PFSK-1 (cell line): ENCODE results near the gene PCDHGB5.

ENCODE experiments used
- FOXP2 ChIP-seq: optimal IDR thresholded peaks from 2 replicates; pipeline ENCODE3; 2011; ENCODE audit warnings: borderline replicate concordance, control low read depth, inconsistent platforms; ENCODE audit not compliant: insufficient read depth; ENCODE audit errors: extremely low read length, extremely low read depth
- POLR2AphosphoS5 ChIP-seq: IDR thresholded peaks from 2 replicates; pipeline ENCODE4 v1.6.1; 2012; ENCODE audit warnings: low read depth, mild to moderate bottlenecking, control low read depth, low read length, moderate library complexity
- SIN3A ChIP-seq: IDR thresholded peaks from 2 replicates; pipeline ENCODE4 v1.6.1; 2012; ENCODE audit warnings: mild to moderate bottlenecking, low read length, moderate library complexity, borderline replicate concordance; ENCODE audit not compliant: insufficient read depth
- TAF1 ChIP-seq: IDR thresholded peaks from 2 replicates; pipeline ENCODE4 v1.6.1; 2012; ENCODE audit warnings: low read length, control low read depth, borderline replicate concordance; ENCODE audit not compliant: insufficient read depth
- TF ChIP-seq, protein P1 (sequence below), 2 experiments: IDR thresholded peaks; 2 replicates each; pipeline versions ENCODE4 v1.6.1 to v1.8.0; 2011 to 2012; ENCODE audit warnings: low read depth in 2 of 2, low read length in 2 of 2, control low read depth in 1 of 2, inconsistent platforms in 1 of 2, mild to moderate bottlenecking in 1 of 2, moderate library complexity in 1 of 2; ENCODE audit not compliant: insufficient read depth in 1 of 2

Gene PCDHGB5

GRCh38 chr5:141373673-141374317 is 24.0 kb upstream of the PCDHGB5 start, which contains the start of gene PCDHGA6:
Gene PCDHGA6 (plus strand): TSS chr5:141373891. CDS start chr5:141374084, 193 bp downstream.
- no peak for TF ChIP-seq FOXP2
- TF ChIP-seq SIN3A, result no peak
- no peak for TF ChIP-seq POLR2AphosphoS5
- TF ChIP-seq, protein P1, sequence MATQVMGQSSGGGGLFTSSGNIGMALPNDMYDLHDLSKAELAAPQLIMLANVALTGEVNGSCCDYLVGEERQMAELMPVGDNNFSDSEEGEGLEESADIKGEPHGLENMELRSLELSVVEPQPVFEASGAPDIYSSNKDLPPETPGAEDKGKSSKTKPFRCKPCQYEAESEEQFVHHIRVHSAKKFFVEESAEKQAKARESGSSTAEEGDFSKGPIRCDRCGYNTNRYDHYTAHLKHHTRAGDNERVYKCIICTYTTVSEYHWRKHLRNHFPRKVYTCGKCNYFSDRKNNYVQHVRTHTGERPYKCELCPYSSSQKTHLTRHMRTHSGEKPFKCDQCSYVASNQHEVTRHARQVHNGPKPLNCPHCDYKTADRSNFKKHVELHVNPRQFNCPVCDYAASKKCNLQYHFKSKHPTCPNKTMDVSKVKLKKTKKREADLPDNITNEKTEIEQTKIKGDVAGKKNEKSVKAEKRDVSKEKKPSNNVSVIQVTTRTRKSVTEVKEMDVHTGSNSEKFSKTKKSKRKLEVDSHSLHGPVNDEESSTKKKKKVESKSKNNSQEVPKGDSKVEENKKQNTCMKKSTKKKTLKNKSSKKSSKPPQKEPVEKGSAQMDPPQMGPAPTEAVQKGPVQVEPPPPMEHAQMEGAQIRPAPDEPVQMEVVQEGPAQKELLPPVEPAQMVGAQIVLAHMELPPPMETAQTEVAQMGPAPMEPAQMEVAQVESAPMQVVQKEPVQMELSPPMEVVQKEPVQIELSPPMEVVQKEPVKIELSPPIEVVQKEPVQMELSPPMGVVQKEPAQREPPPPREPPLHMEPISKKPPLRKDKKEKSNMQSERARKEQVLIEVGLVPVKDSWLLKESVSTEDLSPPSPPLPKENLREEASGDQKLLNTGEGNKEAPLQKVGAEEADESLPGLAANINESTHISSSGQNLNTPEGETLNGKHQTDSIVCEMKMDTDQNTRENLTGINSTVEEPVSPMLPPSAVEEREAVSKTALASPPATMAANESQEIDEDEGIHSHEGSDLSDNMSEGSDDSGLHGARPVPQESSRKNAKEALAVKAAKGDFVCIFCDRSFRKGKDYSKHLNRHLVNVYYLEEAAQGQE (IDR thresholded peaks at IDR 0.05; ENCODE audit: insufficient read depth in 1 of 2, low read depth in 2 of 2, low read length in 2 of 2), result no peak
- TF ChIP-seq TAF1, result no peak

DNA sequence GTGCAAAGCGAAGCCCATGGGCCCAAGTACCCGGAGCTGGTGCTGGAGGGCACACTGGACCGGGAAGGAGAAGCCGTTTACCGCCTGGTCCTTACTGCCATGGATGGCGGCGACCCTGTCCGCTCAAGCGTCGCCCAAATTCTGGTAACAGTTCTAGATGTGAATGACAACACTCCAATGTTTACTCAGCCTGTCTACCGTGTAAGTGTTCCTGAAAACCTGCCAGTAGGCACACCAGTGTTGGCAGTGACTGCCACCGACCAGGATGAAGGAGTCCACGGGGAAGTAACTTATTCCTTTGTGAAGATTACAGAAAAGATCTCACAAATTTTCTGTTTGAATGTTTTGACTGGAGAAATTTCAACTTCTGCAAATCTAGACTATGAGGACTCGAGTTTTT is 23.1 kb upstream of the PCDHGB5 start:
- TF ChIP-seq POLR2AphosphoS5 (no peak), TAF1 (no peak), FOXP2 (no peak), SIN3A (no peak)
- TF ChIP-seq, protein P1 (IDR thresholded peaks at IDR 0.05; ENCODE audit: insufficient read depth in 1 of 2, low read depth in 2 of 2, low read length in 2 of 2), result no peak

GRCh38 chr5:141382469-141383294 is 15.1 kb upstream of the PCDHGB5 start, which contains the start of gene PCDHGA7:
Gene PCDHGA7 (plus strand): TSS chr5:141382742. CDS start chr5:141382900, 158 bp downstream.
- TF ChIP-seq, protein P1 (IDR thresholded peaks at IDR 0.05; ENCODE audit: insufficient read depth in 1 of 2, low read depth in 2 of 2, low read length in 2 of 2), result no peak
- TF ChIP-seq FOXP2 (no peak), SIN3A (no peak), POLR2AphosphoS5 (no peak), TAF1 (no peak)

DNA sequence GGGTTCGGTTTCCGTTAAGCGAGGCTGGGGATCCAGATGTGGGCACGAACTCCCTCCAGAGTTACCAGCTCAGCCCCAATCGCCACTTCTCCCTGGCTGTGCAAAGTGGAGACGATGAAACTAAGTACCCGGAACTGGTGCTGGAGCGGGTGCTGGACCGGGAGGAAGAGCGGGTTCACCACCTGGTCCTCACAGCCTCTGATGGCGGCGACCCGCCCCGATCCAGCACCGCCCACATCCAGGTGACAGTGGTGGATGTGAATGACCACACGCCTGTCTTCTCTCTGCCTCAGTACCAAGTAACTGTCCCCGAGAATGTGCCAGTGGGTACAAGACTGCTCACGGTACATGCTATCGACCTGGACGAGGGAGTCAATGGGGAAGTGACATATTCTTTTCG is 14.4 kb upstream of the PCDHGB5 start:
- TF ChIP-seq POLR2AphosphoS5 (no peak), TAF1 (no peak), FOXP2 (no peak)
- TF ChIP-seq, protein P1 (IDR thresholded peaks at IDR 0.05; ENCODE audit: insufficient read depth in 1 of 2, low read depth in 2 of 2, low read length in 2 of 2), result no peak
